Prostate gland (tissue), 2 donors: ENCODE measurements around the gene KIAA1671.

Source experiments
- CTCF ChIP-seq, 4 experiments: fragments of 200-600 bp in 2 of 4; fragments of 450-650 bp in 2 of 4; sonication (generic) in 2 of 4; IDR thresholded peaks; 1 replicate in 3 of 4; 2 replicates in 1 of 4; pipeline ENCODE4 v1.5.1; 2016 to 2019; ENCODE audit warnings: antibody characterized with exemption in 4 of 4, mild to moderate bottlenecking in 2 of 4, moderate library complexity in 2 of 4
- POLR2AphosphoS5 ChIP-seq: sonication (generic); formaldehyde crosslinking; IDR thresholded peaks from one replicate; pipeline ENCODE4 v1.6.1; 2017; ENCODE audit warnings: antibody characterized with exemption

GRCh38 chr22:25072406-25072805, 119.9 kb downstream of the KIAA1671 start:
- TF ChIP-seq CTCF (IDR thresholded peaks at IDR 0.05): no peak
- no peak for TF ChIP-seq POLR2AphosphoS5
